Measurements from ENCODE around the gene UNC13D. TPM values are rescaled to one million over a fixed set of nuclear protein-coding genes. Genes with fewer than 3 reads are reported as not detected.

Gene UNC13D
- polyA plus RNA-seq, 1 donor from 2014 or later: 1.2 TPM

DNA sequence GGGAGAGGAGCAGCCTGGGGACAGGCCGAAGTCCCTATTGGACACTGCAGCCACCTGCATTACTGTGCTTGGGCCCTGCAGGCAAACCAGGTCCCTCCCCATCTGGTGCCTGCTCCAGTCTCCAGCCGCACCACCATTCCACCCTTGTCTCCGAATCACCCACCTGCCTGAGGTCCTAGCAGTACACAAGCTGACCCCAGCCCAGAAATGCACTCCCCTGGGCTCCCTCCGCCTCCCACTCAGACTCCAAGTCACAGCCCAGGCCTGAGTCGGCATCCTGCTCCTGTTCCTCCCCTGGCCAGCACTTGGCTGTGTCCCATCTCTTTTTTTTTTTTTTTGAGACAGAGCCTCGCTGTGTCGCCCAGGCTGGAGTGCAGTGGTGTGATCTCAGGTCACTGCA lies 6.3 kb downstream of the UNC13D start:
- Histone ChIP-seq H3K79me2 (replicated peaks; ENCODE audit: insufficient read depth, low read length) (no peaks in the 10 kb centered on the region), H2AFZ (ENCODE audit: low read depth, low read length) (no peak overlapping the region), H4K20me1 (ENCODE audit: insufficient read depth) (no peaks in the 10 kb centered on the region), H3K9me3 (ENCODE audit: low read length) (no peaks in the 10 kb centered on the region), H3K27ac (ENCODE audit: low read length) (no peak overlapping the region), H3K4me2 (ENCODE audit: low read length) (no peak overlapping the region), H3K9ac (ENCODE audit: low read length) (no peak overlapping the region), H3K9me2 (ENCODE audit: insufficient read depth, low read length) (no peaks in the 10 kb centered on the region), H3K4me3 (ENCODE audit: low read length) (no peak overlapping the region), H3F3A (ENCODE audit: insufficient read depth, low read length, poor library complexity, severe bottlenecking) (no peaks in the 10 kb centered on the region), H3K27me3 (ENCODE audit: insufficient read depth, low read depth, low read length) (no peaks in the 10 kb centered on the region), H3K36me3 (ENCODE audit: insufficient read depth, low read length) (no peaks in the 10 kb centered on the region)
- no peak for TF ChIP-seq EP300 (conservative IDR thresholded peaks at IDR 0.05; ENCODE audit: poor library complexity, severe bottlenecking)
- no peak for TF ChIP-seq EZH2 (IDR thresholded peaks at IDR 0.05; ENCODE audit: borderline replicate concordance, insufficient read depth, low read length, poor library complexity, severe bottlenecking)
- TF ChIP-seq SMC3 (conservative IDR thresholded peaks at IDR 0.05; ENCODE audit: poor library complexity): no peak
- TF ChIP-seq, protein P1, sequence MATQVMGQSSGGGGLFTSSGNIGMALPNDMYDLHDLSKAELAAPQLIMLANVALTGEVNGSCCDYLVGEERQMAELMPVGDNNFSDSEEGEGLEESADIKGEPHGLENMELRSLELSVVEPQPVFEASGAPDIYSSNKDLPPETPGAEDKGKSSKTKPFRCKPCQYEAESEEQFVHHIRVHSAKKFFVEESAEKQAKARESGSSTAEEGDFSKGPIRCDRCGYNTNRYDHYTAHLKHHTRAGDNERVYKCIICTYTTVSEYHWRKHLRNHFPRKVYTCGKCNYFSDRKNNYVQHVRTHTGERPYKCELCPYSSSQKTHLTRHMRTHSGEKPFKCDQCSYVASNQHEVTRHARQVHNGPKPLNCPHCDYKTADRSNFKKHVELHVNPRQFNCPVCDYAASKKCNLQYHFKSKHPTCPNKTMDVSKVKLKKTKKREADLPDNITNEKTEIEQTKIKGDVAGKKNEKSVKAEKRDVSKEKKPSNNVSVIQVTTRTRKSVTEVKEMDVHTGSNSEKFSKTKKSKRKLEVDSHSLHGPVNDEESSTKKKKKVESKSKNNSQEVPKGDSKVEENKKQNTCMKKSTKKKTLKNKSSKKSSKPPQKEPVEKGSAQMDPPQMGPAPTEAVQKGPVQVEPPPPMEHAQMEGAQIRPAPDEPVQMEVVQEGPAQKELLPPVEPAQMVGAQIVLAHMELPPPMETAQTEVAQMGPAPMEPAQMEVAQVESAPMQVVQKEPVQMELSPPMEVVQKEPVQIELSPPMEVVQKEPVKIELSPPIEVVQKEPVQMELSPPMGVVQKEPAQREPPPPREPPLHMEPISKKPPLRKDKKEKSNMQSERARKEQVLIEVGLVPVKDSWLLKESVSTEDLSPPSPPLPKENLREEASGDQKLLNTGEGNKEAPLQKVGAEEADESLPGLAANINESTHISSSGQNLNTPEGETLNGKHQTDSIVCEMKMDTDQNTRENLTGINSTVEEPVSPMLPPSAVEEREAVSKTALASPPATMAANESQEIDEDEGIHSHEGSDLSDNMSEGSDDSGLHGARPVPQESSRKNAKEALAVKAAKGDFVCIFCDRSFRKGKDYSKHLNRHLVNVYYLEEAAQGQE (IDR thresholded peaks at IDR 0.05; ENCODE audit: borderline replicate concordance): no peak
- TF ChIP-seq MXI1 (conservative IDR thresholded peaks at IDR 0.05; ENCODE audit: poor library complexity, severe bottlenecking): no peak
- TF ChIP-seq, protein P2, sequence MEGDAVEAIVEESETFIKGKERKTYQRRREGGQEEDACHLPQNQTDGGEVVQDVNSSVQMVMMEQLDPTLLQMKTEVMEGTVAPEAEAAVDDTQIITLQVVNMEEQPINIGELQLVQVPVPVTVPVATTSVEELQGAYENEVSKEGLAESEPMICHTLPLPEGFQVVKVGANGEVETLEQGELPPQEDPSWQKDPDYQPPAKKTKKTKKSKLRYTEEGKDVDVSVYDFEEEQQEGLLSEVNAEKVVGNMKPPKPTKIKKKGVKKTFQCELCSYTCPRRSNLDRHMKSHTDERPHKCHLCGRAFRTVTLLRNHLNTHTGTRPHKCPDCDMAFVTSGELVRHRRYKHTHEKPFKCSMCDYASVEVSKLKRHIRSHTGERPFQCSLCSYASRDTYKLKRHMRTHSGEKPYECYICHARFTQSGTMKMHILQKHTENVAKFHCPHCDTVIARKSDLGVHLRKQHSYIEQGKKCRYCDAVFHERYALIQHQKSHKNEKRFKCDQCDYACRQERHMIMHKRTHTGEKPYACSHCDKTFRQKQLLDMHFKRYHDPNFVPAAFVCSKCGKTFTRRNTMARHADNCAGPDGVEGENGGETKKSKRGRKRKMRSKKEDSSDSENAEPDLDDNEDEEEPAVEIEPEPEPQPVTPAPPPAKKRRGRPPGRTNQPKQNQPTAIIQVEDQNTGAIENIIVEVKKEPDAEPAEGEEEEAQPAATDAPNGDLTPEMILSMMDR (IDR thresholded peaks at IDR 0.05; ENCODE audit: poor library complexity, severe bottlenecking): no peak
- no peak for TF ChIP-seq TAF1 (IDR thresholded peaks at IDR 0.05; ENCODE audit: low read depth)
- TF ChIP-seq RAD21 (conservative IDR thresholded peaks at IDR 0.05): no peak
- no peak for TF ChIP-seq POLR2AphosphoS5 (IDR thresholded peaks at IDR 0.05)

DNA sequence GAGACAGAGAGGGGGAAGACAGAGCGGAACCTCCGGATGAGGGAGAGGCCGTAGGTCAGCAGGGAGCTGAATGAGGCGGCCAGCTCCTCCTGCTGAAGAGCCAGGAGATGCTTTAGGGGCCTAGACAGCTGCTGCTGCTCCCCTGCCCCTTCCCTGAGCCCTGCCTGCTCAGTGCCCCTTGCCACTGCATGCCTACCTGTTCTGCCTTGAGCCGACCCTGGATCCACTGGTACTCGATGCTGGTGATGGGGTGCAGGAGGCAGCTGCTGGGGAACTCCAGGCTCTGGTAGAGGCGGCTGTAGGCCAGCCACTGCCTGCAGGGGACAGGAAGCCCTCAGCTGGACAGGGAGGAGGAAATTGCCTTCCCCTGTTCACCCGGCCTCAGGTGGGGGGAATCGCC lies 7.6 kb downstream of the UNC13D start:
- TF ChIP-seq, protein P2 (IDR thresholded peaks at IDR 0.05; ENCODE audit: poor library complexity, severe bottlenecking): no peak
- TF ChIP-seq EZH2 (IDR thresholded peaks at IDR 0.05; ENCODE audit: borderline replicate concordance, insufficient read depth, low read length, poor library complexity, severe bottlenecking) (no peak), TAF1 (IDR thresholded peaks at IDR 0.05; ENCODE audit: low read depth) (no peak), POLR2AphosphoS5 (IDR thresholded peaks at IDR 0.05) (no peak), MXI1 (conservative IDR thresholded peaks at IDR 0.05; ENCODE audit: poor library complexity, severe bottlenecking) (no peak), EP300 (conservative IDR thresholded peaks at IDR 0.05; ENCODE audit: poor library complexity, severe bottlenecking) (no peak), SMC3 (conservative IDR thresholded peaks at IDR 0.05; ENCODE audit: poor library complexity) (no peak), RAD21 (conservative IDR thresholded peaks at IDR 0.05) (no peak)
- TF ChIP-seq, protein P1 (IDR thresholded peaks at IDR 0.05; ENCODE audit: borderline replicate concordance): no peak
- no peak overlapping the region for H3K4me3 ChIP-seq (ENCODE audit: low read length)
- no peaks in the 10 kb centered on the region for H3K9me3 ChIP-seq (ENCODE audit: low read length)
- H3K4me2 ChIP-seq (ENCODE audit: low read length): no peak overlapping the region
- H2AFZ ChIP-seq (ENCODE audit: low read depth, low read length): no peak overlapping the region
- H3K9ac ChIP-seq (ENCODE audit: low read length): no peak overlapping the region
- H3K27me3 ChIP-seq (ENCODE audit: insufficient read depth, low read depth, low read length): no peaks in the 10 kb centered on the region
- H3K79me2 ChIP-seq (replicated peaks; ENCODE audit: insufficient read depth, low read length): no peaks in the 10 kb centered on the region
- no peak overlapping the region for H3K27ac ChIP-seq (ENCODE audit: low read length)
- H3K36me3 ChIP-seq (ENCODE audit: insufficient read depth, low read length): no peaks in the 10 kb centered on the region
- H3K9me2 ChIP-seq (ENCODE audit: insufficient read depth, low read length): no peaks in the 10 kb centered on the region
- H4K20me1 ChIP-seq (ENCODE audit: insufficient read depth): no peaks in the 10 kb centered on the region
- no peaks in the 10 kb centered on the region for H3F3A ChIP-seq (ENCODE audit: insufficient read depth, low read length, poor library complexity, severe bottlenecking)
